ENCODE results near the gene NAT16. TPM values are rescaled to one million over a fixed set of nuclear protein-coding genes. Genes with fewer than 3 reads are reported as not detected.

NAT16 gene
- total RNA-seq, 1 experiment from 2014 or later, result not detected

DNA sequence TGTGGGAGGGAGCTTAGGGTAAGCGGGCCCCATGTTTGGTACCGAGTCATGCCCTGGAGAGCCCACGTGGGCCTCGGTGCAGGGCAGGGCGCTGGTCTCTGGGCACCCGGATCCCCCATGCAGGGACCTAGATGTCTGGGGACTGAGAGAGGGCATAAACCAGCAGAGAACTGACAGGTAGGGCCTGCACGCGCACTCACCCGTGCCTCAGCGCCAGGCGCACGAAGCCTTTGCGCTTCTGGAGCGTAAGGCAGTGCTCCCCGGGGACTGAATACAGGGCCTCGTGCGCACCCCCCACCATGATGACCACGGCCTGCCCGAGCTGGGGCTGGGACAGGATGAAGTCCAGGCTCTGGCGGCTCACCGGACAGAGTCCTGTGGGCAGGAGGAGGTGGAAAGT lies 17.9 kb upstream of the NAT16 start:
- Histone ChIP-seq H3K4me1 (replicated peaks) (0 out of 2 replicates have a peak, but pooled peaks cover 4% of the 10 kb centered on the region), H3K27ac (no peak overlapping the region), H3K9me3 (replicated peaks) (0 out of 2 replicates have a peak, but pooled peaks cover 2% of the 10 kb centered on the region), H3K4me3 (no peak overlapping the region), H3K27me3 (replicated peaks) (peaks cover 47% of the 10 kb centered on the region), H3K36me3 (no peaks in the 10 kb centered on the region)
- no peak for DNase-seq (ENCODE audit: low read depth in 1 of 2, low spot score in 2 of 2)

DNA sequence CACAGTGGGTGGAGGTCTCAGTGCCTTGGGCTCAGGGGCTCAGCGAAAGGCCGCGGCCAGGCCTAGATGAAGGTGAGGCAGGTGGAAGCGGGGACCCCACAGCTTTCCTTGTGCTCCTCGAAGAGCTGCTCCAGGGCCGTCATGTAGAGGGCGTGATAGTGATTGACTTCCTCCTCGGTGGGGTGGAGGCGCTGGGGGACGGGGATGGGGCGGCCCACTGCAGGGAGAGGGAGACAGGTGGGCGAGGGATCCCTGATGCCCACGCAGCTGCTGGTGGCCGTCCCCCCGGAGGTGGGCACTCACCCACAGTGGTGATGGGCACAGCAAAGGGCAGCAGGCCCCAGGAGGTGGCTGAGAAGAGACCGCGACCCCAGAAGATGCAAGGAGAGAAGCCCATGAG lies 15.8 kb upstream of the NAT16 start:
- H3K27me3 ChIP-seq (replicated peaks), result peaks cover 35% of the 10 kb centered on the region
- H3K4me3 ChIP-seq, result no peak overlapping the region
- H3K36me3 ChIP-seq, result no peaks in the 10 kb centered on the region
- no peaks in the 10 kb centered on the region for H3K9me3 ChIP-seq (replicated peaks)
- no peak for DNase-seq (ENCODE audit: low read depth in 1 of 2, low spot score in 2 of 2)
- no peak overlapping the region for H3K27ac ChIP-seq
- H3K4me1 ChIP-seq (replicated peaks), result no peaks in the 10 kb centered on the region; the same call in 1 of the 2 replicates

DNA sequence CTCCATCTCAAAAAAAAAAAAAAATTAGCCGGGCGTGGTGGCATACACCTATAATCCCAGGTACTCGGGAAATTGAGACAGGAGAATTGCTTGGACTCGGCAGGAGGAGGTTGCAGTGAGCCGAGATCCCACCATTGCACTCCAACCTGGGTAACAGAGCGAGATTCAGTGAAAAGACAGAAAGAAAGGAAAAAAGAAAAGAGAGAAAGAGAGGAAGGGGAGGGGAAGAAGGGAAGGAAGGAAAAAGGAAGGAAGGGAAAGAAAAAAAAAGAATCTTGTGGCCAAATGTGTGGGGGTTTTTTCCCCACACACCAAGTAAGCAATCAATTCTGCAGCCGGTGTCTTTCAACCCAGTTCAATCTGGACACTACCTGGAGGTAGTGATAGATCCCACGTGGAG lies 9.0 kb upstream of the NAT16 start:
- Histone ChIP-seq H3K36me3 (no peaks in the 10 kb centered on the region), H3K9me3 (replicated peaks) (no peaks in the 10 kb centered on the region; the same call in 1 of the 2 replicates), H3K4me3 (no peak overlapping the region), H3K27ac (no peak overlapping the region), H3K4me1 (replicated peaks) (no peaks in the 10 kb centered on the region; the same call in 1 of the 2 replicates), H3K27me3 (replicated peaks) (peaks cover 29% of the 10 kb centered on the region)
- no peak for DNase-seq (ENCODE audit: low read depth in 1 of 2, low spot score in 2 of 2)

DNA sequence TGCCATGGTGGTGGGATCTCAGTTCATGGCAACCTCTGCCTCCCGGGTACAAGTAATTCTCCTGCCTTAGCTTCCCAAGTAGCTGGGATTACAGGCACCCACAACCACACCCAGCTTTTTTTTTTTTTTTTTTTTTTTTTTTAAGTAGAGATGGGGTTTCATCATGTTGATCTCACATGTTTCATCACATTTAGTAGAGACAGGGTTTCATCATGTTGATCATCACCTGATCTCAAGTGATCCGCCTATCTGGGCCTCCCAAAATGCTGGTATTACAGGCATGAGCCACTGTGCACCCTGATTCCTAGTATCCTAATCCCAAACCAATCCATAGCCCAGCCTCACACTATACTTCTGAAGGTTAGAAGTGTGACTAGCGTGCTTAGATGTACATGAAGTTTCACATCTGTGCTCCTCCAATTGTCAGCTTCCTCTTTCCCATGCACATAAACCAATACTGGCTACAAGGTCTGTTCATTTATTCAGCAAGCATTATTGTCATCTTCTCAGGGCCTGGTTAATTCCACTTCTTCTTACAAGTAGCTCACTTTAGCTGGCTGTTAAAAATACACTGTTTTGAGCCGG lies 6.8 kb upstream of the NAT16 start:
- H3K27ac ChIP-seq, result no peak overlapping the region
- H3K36me3 ChIP-seq, result no peaks in the 10 kb centered on the region
- no peaks in the 10 kb centered on the region for H3K4me1 ChIP-seq (replicated peaks)
- DNase-seq (ENCODE audit: low read depth in 1 of 2, low spot score in 2 of 2), result no peak
- peaks cover 29% of the 10 kb centered on the region for H3K27me3 ChIP-seq (replicated peaks)
- no peaks in the 10 kb centered on the region; the same call in 1 of the 2 replicates for H3K9me3 ChIP-seq (replicated peaks)
- no peak overlapping the region for H3K4me3 ChIP-seq

DNA sequence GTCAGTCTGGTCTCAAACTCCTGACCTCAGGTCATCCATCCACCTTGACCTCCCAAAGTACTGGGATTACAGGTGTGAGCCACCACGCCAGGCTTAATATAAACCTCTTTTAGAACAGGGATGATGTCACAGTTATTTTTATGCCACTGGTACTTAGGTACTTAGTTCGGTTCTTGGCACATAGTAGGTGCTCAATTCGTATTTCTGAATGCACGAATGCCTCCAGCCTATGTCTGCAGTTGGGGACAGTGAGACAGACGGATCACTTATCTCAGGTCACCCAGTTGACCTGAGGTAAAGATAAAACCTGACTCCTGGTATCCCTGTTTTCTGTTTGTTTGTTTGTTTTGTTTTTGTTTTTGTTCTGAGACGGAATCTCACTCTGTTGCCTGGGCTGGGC lies 6.1 kb upstream of the NAT16 start:
- no peaks in the 10 kb centered on the region for H3K4me1 ChIP-seq (replicated peaks)
- H3K36me3 ChIP-seq, result no peaks in the 10 kb centered on the region
- H3K27me3 ChIP-seq (replicated peaks), result peaks cover 33% of the 10 kb centered on the region
- H3K9me3 ChIP-seq (replicated peaks), result no peaks in the 10 kb centered on the region; the same call in 1 of the 2 replicates
- no peak overlapping the region for H3K4me3 ChIP-seq
- H3K27ac ChIP-seq, result no peak overlapping the region
- DNase-seq (ENCODE audit: low read depth in 1 of 2, low spot score in 2 of 2), result no peak

DNA sequence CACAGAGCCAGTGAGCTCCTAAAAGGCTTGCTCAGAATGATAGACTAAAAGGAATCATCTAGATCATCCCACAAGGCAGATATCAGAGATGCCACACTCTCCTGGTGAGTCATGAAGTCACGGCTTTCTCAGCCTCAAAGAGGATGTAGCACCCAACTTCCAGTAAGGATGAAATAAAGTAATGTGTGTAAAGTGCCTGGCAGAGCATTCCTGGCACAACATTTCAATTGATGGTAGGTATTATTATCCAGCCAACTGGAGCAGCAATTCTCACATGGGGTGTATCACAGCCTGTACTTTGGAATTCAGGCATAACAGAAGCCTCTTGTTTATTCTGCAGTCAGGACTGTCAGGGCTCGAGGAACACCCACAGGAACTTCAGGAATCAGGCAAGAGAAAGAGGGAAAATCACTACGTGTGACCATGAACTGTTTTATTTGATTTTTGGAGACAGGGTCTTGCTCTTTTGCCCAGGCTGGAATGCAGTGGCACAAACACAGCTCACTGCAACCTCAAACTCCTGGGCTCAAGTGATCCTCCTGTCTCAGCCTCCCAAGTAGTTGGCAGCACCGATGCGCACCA lies 5.3 kb upstream of the NAT16 start:
- DNase-seq (ENCODE audit: low read depth in 1 of 2, low spot score in 2 of 2), result no peak

DNA sequence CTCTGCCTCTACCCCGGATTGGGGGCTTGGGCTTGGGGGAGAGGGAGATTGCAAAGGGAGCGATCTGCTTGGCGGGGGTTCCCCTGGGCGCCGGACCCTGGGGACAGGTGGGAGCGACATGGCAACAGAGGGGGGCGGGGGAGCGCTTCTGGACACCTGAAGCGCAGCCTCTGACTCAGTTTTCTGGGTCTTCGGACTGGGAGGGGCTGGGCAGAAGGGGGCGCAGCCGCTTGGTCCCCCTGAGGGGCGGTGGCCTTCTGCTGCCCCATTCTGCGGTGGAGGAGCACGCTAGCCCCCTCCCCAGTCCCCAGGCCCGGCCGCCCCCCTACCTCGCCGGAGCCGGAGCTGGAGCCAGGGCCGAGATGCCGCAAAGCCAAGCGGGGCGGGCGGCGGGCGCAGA lies 380 bp downstream of the NAT16 start:
- H3K27ac ChIP-seq, result no peak overlapping the region
- H3K4me3 ChIP-seq, result no peak overlapping the region
- H3K9me3 ChIP-seq (replicated peaks), result peaks cover 3% of the 10 kb centered on the region; the same call in 1 of the 2 replicates
- no peaks in the 10 kb centered on the region for H3K36me3 ChIP-seq
- DNase-seq (ENCODE audit: low read depth in 1 of 2, low spot score in 2 of 2), result no peak
- no peaks in the 10 kb centered on the region for H3K4me1 ChIP-seq (replicated peaks)
- peaks cover 63% of the 10 kb centered on the region for H3K27me3 ChIP-seq (replicated peaks)

More for the DNA sequence above, 5.3 kb upstream of the NAT16 start:
- Histone ChIP-seq H3K27me3 (replicated peaks) (peaks cover 38% of the 10 kb centered on the region), H3K4me3 (no peak overlapping the region), H3K36me3 (no peaks in the 10 kb centered on the region), H3K27ac (no peak overlapping the region), H3K9me3 (replicated peaks) (no peaks in the 10 kb centered on the region; the same call in 1 of the 2 replicates), H3K4me1 (replicated peaks) (no peaks in the 10 kb centered on the region)

DNA sequence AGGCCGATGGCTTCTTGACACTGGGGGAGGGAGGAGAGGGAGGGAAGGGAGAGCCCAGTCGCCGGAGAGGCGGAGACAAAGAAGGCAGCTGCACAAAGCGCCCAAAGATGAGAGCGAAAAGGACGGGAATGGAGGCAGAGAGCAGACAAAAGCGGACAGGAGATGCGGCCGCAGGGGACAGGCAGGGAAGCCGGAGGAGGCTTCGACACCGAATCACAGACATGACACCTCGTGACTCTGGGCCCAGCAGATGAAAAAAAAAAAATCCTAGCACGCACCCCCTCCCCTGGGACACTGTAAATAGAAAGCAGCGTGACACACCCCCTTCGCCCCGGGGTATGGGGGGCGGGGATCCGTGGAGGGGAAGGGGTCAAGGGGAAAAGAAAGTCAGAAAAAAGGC lies 976 bp downstream of the NAT16 start:
- H3K36me3 ChIP-seq, result no peaks in the 10 kb centered on the region
- DNase-seq (ENCODE audit: low read depth in 1 of 2, low spot score in 2 of 2), result no peak
- peaks cover 69% of the 10 kb centered on the region for H3K27me3 ChIP-seq (replicated peaks)
- peaks cover 3% of the 10 kb centered on the region; the same call in 1 of the 2 replicates for H3K9me3 ChIP-seq (replicated peaks)
- H3K4me3 ChIP-seq, result no peak overlapping the region
- no peak overlapping the region for H3K27ac ChIP-seq
- H3K4me1 ChIP-seq (replicated peaks), result no peaks in the 10 kb centered on the region

DNA sequence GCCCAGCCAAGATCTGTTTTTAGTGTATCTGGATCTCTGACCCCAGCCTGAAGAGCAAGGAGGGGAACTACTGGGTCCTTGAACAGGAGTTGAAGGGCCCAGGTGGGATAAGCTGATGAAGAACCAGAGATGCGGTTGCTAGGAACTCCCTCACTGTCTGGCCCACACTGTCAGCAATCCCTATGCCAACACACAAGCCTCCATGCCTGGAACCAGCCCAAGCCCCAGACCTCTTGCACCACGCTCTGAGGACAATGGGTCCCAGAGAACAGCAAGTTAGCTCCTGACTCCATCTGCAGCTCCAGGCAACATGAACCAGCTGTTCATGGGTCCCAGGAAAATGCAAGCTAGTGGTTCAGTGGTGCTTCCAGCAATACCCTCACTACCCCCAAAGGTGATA lies 2.4 kb downstream of the NAT16 start:
- H3K27me3 ChIP-seq (replicated peaks), result peaks cover 83% of the 10 kb centered on the region
- H3K4me1 ChIP-seq (replicated peaks), result peaks cover 12% of the 10 kb centered on the region
- H3K27ac ChIP-seq, result no peak overlapping the region
- DNase-seq (ENCODE audit: low read depth in 1 of 2, low spot score in 2 of 2), result no peak
- no peaks in the 10 kb centered on the region for H3K36me3 ChIP-seq
- H3K9me3 ChIP-seq (replicated peaks), result peaks cover 3% of the 10 kb centered on the region; the same call in 1 of the 2 replicates
- no peak overlapping the region for H3K4me3 ChIP-seq

DNA sequence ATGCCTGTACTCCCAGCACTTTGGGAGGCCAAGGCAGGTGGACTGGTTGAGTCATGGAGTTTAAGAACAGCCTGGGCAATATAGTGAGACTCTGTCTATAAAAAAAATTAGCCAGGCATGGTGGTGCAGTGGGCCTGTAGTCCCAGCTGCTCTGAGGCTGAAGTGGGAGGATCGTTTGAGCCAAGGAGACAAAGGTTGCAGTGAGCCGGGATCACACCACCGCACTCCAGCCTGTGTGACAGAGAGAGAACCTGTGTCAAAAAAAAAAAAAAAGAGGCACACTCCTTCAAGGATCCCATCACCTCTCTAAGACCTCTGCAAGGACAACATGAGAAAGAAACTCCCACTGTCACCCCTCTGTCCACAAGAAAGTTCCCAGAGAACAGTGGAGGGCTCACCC lies 4.4 kb downstream of the NAT16 start:
- peaks cover 3% of the 10 kb centered on the region; the same call in 1 of the 2 replicates for H3K9me3 ChIP-seq (replicated peaks)
- H3K36me3 ChIP-seq, result no peaks in the 10 kb centered on the region
- H3K4me3 ChIP-seq, result no peak overlapping the region
- H3K27me3 ChIP-seq (replicated peaks), result peaks cover 84% of the 10 kb centered on the region
- DNase-seq (ENCODE audit: low read depth in 1 of 2, low spot score in 2 of 2), result no peak
- H3K4me1 ChIP-seq (replicated peaks), result peaks cover 19% of the 10 kb centered on the region
- H3K27ac ChIP-seq, result no peak overlapping the region

DNA sequence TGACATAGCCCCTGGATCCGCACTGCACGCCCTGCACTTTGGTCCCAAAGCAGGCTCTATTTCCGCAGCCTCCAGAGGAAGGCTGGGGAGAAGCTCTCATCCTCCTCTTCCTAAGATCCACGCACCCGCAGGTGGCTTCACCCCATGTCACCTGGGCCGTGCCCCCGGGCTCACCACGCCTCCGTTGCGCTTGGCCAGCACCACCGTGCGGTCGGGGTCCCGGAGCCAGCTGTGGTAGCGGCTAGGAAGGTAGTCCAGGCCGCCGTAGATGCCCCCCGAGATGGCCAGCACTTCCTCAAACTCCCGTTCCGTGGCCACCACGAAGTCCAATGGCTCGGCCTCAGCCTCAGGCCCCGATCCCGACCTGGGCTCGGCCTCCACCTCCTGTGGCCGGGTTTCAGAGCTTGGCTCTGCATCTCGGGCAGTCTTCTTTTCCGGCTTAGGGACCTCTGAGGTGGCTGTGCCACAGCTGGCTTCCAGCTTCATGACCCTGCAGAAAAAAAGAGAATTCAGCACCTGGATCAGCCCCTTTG lies 5.7 kb downstream of the NAT16 start:
- H3K4me1 ChIP-seq (replicated peaks), result peaks cover 25% of the 10 kb centered on the region
- H3K27me3 ChIP-seq (replicated peaks), result peaks cover 85% of the 10 kb centered on the region
- no peaks in the 10 kb centered on the region for H3K36me3 ChIP-seq
- DNase-seq (ENCODE audit: low read depth in 1 of 2, low spot score in 2 of 2), result no peak
- no peak overlapping the region for H3K27ac ChIP-seq
- peaks cover 3% of the 10 kb centered on the region; the same call in 1 of the 2 replicates for H3K9me3 ChIP-seq (replicated peaks)
- H3K4me3 ChIP-seq, result no peak overlapping the region

DNA sequence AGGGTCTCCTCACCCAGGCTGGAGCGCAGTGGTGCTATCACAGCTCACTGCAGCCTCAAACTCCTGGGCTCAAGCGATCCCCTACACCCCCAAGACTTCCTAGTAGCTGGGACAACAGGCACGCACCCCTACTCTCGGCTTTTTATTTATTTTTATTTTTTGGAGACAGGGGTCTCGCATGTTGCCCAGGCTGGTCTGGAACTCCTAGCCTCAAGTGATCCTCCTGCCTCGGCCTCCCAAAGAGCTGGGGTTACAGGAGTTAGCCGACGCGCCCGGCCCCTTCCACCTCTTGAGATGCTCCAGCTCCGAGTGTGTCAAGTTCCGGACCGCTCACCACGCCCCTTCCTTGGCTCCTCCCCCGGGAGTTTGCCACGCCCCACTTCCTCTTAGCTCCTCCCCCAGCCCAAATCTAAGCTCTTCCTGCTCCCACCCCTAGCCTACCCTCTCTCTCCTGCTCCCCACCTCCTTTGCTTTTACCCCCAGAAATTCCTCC lies 6.3 kb downstream of the NAT16 start:
- DNase-seq (ENCODE audit: low read depth in 1 of 2, low spot score in 2 of 2), result peak; percentile 50 to 66
- H3K4me3 ChIP-seq, result no peak overlapping the region
- H3K9me3 ChIP-seq (replicated peaks), result peaks cover 3% of the 10 kb centered on the region; the same call in 1 of the 2 replicates
- H3K4me1 ChIP-seq (replicated peaks), result peaks cover 31% of the 10 kb centered on the region
- H3K27ac ChIP-seq, result no peak overlapping the region
- peaks cover 91% of the 10 kb centered on the region for H3K27me3 ChIP-seq (replicated peaks)
- no peaks in the 10 kb centered on the region for H3K36me3 ChIP-seq

DNA sequence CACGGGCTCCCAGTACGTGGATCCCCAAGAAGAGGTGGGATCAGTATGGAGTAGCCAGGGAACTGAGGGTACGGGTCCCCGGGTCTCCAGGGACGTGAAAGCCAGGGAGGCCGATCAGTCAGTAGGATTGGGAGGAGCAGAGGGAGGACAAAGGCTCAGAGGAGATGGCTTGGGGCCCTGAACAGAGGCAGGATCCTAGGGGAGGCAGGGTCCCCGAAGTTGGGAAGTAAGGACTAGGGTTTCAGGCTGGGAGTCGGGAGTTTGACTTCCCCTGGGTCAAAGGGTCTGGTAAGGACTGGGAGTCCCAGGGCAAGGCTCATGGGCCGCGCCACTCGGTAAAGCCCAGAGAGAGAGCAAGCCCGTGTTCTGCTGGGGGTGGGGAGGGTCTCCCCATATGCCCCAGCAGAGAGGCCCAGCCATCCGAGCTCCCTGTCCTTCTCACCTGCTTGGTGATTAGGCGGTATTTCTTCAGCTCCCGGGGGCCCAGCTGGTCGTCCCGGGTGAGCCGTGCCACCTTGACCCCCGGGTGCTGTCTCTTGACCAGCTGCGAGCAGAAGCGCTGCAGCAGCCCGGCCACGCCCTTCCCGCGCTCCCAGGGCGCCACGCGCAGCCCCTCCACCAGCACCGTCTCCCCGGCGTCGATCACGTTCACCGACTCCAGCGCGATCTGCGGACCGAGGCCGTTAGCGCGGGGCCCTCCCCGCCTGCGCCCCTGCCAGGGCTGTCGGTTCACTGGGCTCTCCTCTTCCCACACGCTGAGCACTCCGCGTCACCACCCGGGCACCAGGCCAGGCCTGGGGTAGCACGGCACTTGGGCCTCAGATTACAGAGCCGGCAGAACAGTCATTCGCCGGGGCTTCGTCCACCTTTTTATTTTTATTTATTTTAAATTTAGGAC lies 7.0 kb downstream of the NAT16 start:
- peaks cover 2% of the 10 kb centered on the region; the same call in 1 of the 2 replicates for H3K9me3 ChIP-seq (replicated peaks)
- no peaks in the 10 kb centered on the region for H3K36me3 ChIP-seq
- peaks cover 32% of the 10 kb centered on the region for H3K4me1 ChIP-seq (replicated peaks)
- H3K4me3 ChIP-seq, result no peak overlapping the region
- DNase-seq (ENCODE audit: low read depth in 1 of 2, low spot score in 2 of 2), result peak; percentile 53 to 81
- peaks cover 95% of the 10 kb centered on the region for H3K27me3 ChIP-seq (replicated peaks)
- no peak overlapping the region for H3K27ac ChIP-seq

Measured in SJSA1 (cell line).